Astrocyte (in vitro differentiated cells and primary cell): Measurements from ENCODE around the gene KRT12. TPM values are rescaled to one million over a fixed set of nuclear protein-coding genes. Genes with fewer than 3 reads are reported as not detected.

Experiments
- DNase-seq: peaks from one replicate; pipeline ENCODE4 v3.0.0-alpha.2; 2010; ENCODE audit warnings: low read depth
- FAIRE-seq: peaks from 2 replicates; lab custom pipeline; 2011; peaks lifted over from hg19 to GRCh38; lab: Jason Lieb, UNC
- H2AFZ ChIP-seq: 2 replicates; pipeline ENCODE4 v1.6.0; 2012; ENCODE audit warnings: low read depth, low read length, inconsistent platforms
- H3K27ac ChIP-seq: 2 replicates; pipeline ENCODE4 v1.5.1; 2011; ENCODE audit warnings: low read depth, low read length, inconsistent platforms
- H3K27me3 ChIP-seq: 2 replicates; pipeline ENCODE4 v1.6.0; 2011; ENCODE audit warnings: low read length, inconsistent platforms; ENCODE audit not compliant: insufficient read depth
- H3K36me3 ChIP-seq: 2 replicates; pipeline ENCODE4 v1.5.1; 2011; ENCODE audit warnings: low read length, inconsistent platforms; ENCODE audit not compliant: insufficient read depth
- H3K4me1 ChIP-seq: 2 replicates; pipeline ENCODE4 v1.5.1; 2011; ENCODE audit warnings: low read length, inconsistent platforms; ENCODE audit not compliant: insufficient read depth
- H3K4me2 ChIP-seq: 2 replicates; pipeline ENCODE4 v1.6.0; 2012; ENCODE audit warnings: low read length, inconsistent platforms
- H3K4me3 ChIP-seq: 2 replicates; pipeline ENCODE4 v1.5.1; 2011; ENCODE audit warnings: low read depth, mild to moderate bottlenecking, low read length, inconsistent platforms; ENCODE audit not compliant: insufficient read depth
- H3K79me2 ChIP-seq: 2 replicates; pipeline ENCODE4 v1.6.0; 2012; ENCODE audit warnings: mild to moderate bottlenecking, low read length, inconsistent platforms; ENCODE audit not compliant: insufficient read depth
- H3K9ac ChIP-seq: 2 replicates; pipeline ENCODE4 v1.6.0; 2012; ENCODE audit warnings: mild to moderate bottlenecking, low read length, inconsistent platforms
- H3K9me3 ChIP-seq: 2 replicates; pipeline ENCODE4 v1.5.1; 2012; ENCODE audit warnings: low read depth, mild to moderate bottlenecking, low read length, inconsistent platforms; ENCODE audit not compliant: insufficient read depth
- H4K20me1 ChIP-seq: 2 replicates; pipeline ENCODE4 v1.6.0; 2012; ENCODE audit warnings: low read length, inconsistent platforms; ENCODE audit not compliant: insufficient read depth
- H3K27ac Mint-ChIP-seq: one replicate; pipeline ENCODE4 v1.8.0; 2021; ENCODE audit warnings: mild to moderate bottlenecking, mixed read lengths; ENCODE audit not compliant: unreplicated experiment
- H3K27me3 Mint-ChIP-seq: one replicate; pipeline ENCODE4 v1.8.0; 2021; ENCODE audit warnings: low read depth, mixed read lengths; ENCODE audit not compliant: unreplicated experiment
- H3K36me3 Mint-ChIP-seq: one replicate; pipeline ENCODE4 v1.8.0; 2021; ENCODE audit warnings: low read depth, mixed read lengths; ENCODE audit not compliant: unreplicated experiment
- H3K4me1 Mint-ChIP-seq: one replicate; pipeline ENCODE4 v1.8.0; 2021; ENCODE audit warnings: low read depth, mixed read lengths; ENCODE audit not compliant: unreplicated experiment
- H3K4me3 Mint-ChIP-seq: one replicate; pipeline ENCODE4 v1.8.0; 2021; ENCODE audit warnings: mild to moderate bottlenecking, moderate library complexity, mixed read lengths; ENCODE audit not compliant: unreplicated experiment
- H3K9me3 Mint-ChIP-seq: one replicate; pipeline ENCODE4 v1.8.0; 2021; ENCODE audit warnings: mild to moderate bottlenecking, mixed read lengths; ENCODE audit not compliant: unreplicated experiment
- CTCF ChIP-seq: IDR thresholded peaks from 2 replicates; pipeline ENCODE4 v1.5.1; 2011; ENCODE audit warnings: low read depth, mild to moderate bottlenecking, inconsistent platforms, low read length, moderate library complexity; ENCODE audit not compliant: insufficient read depth
- EZH2 ChIP-seq: IDR thresholded peaks from 2 replicates; pipeline ENCODE4 v1.6.1; 2012; ENCODE audit warnings: mild to moderate bottlenecking, low read length, inconsistent platforms; ENCODE audit not compliant: insufficient read depth
- total RNA-seq: library from RNA; stranded (reverse); gene quantifications from 2 replicates; pipeline ENCODE4 v1.2.1, GENCODE V29; 2021

Gene KRT12
- total RNA-seq, 1 donor from 2014 or later, result not detected

DNA sequence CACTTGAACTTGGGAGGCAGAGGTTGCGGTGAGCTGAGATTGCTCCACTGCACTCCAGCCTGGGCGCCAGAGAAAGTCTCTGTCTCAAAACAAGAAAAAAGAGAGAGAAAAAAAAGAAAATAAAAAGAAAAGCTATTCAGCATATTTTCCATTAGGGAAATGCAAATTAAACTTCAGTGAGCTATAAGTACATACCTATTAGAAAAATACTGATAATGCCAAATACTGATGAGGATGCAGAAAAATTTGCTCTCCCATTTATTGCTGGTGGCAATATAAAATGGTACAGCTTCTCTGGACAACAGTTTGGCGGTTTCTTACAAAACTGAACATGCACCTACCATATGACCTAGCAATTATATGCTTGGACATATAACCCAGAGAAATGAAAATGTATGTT lies 54.4 kb downstream of the KRT12 start:
- Histone ChIP-seq H4K20me1 (no peaks in the 10 kb centered on the region), H3K79me2 (peaks cover 6% of the 10 kb centered on the region), H3K9me3 (no peaks in the 10 kb centered on the region), H3K4me1 (peaks cover 12% of the 10 kb centered on the region), H3K27ac (no peak overlapping the region), H3K4me3 (no peak overlapping the region), H2AFZ (no peak overlapping the region), H3K9ac (no peak overlapping the region), H3K36me3 (peaks cover 10% of the 10 kb centered on the region), H3K27me3 (no peaks in the 10 kb centered on the region), H3K4me2 (no peak overlapping the region)
- H3K27ac Mint-ChIP-seq, result no peak overlapping the region
- TF ChIP-seq EZH2, result no peak
- no peak for TF ChIP-seq CTCF
- peaks cover 13% of the 10 kb centered on the region for H3K4me1 Mint-ChIP-seq
- no peak for FAIRE-seq
- peaks cover 5% of the 10 kb centered on the region for H3K36me3 Mint-ChIP-seq
- no peak for DNase-seq
- no peaks in the 10 kb centered on the region for H3K9me3 Mint-ChIP-seq
- no peak overlapping the region for H3K4me3 Mint-ChIP-seq
- H3K27me3 Mint-ChIP-seq, result peaks cover 18% of the 10 kb centered on the region

Other genes starting within 250 kb of the KRT12 start
- 75.0 and 89.5 TPM in 2 replicates for gene SMARCE1, start 219.4 kb downstream of the KRT12 start, total RNA-seq
- gene KRT222, start 202.0 kb downstream of the KRT12 start, total RNA-seq, result 0.14 and 0.43 TPM in 2 replicates
- gene KRT24, start 163.5 kb downstream of the KRT12 start, total RNA-seq, result not detected in 2 replicates
- not detected in 2 replicates for gene KRT25, start 111.9 kb downstream of the KRT12 start, total RNA-seq
- gene KRT26, start 95.0 kb downstream of the KRT12 start, total RNA-seq, result not detected in 2 replicates
- gene KRT27, start 84.7 kb downstream of the KRT12 start, total RNA-seq, result not detected in 2 replicates
- gene KRT28, start 67.3 kb downstream of the KRT12 start, total RNA-seq, result not detected in 2 replicates
- gene KRT10, start 44.6 kb downstream of the KRT12 start, total RNA-seq, result 49.7 and 50.6 TPM in 2 replicates
- not detected in 2 replicates for gene KRT20, start 18.0 kb upstream of the KRT12 start, total RNA-seq
- gene KRT23, start 70.4 kb upstream of the KRT12 start, total RNA-seq, result not detected in 2 replicates
- not detected in 2 replicates for gene KRT39, start 99.7 kb upstream of the KRT12 start, total RNA-seq
- not detected in 2 replicates for gene KRT40, start 117.1 kb upstream of the KRT12 start, total RNA-seq
- gene KRTAP3-3, start 126.9 kb upstream of the KRT12 start, total RNA-seq, result not detected in 2 replicates
- not detected in 2 replicates for gene KRTAP3-2, start 132.7 kb upstream of the KRT12 start, total RNA-seq
- gene KRTAP3-1, start 141.9 kb upstream of the KRT12 start, total RNA-seq, result not detected in 2 replicates
- not detected in 2 replicates for gene KRTAP1-5, start 160.0 kb upstream of the KRT12 start, total RNA-seq
- not detected in 2 replicates for gene KRTAP1-4, start 163.0 kb upstream of the KRT12 start, total RNA-seq
- not detected in 2 replicates for gene KRTAP1-3, start 167.7 kb upstream of the KRT12 start, total RNA-seq
- gene KRTAP1-1, start 174.2 kb upstream of the KRT12 start, total RNA-seq, result not detected in 2 replicates
- gene KRTAP2-1, start 180.1 kb upstream of the KRT12 start, total RNA-seq, result not detected in 2 replicates
- not detected in 2 replicates for gene KRTAP2-2, start 188.0 kb upstream of the KRT12 start, total RNA-seq
- 3.8 and 7.1 TPM in 2 replicates for gene KRTAP2-3, start 192.9 kb upstream of the KRT12 start, total RNA-seq
- not detected in 2 replicates for gene KRTAP2-4, start 198.7 kb upstream of the KRT12 start, total RNA-seq
- gene KRTAP4-7, start 216.9 kb upstream of the KRT12 start, total RNA-seq, result not detected in 2 replicates
- not detected in 2 replicates for gene KRTAP4-8, start 230.9 kb upstream of the KRT12 start, total RNA-seq
- gene KRTAP4-16, start 235.0 kb upstream of the KRT12 start, total RNA-seq, result not detected in 2 replicates
- gene KRTAP4-9, start 238.2 kb upstream of the KRT12 start, total RNA-seq, result not detected in 2 replicates